GM19239 (cell line): ENCODE results near the gene TPSB2.
"Not testable (repeated sequence)": the region's sequence is repeated elsewhere in the genome, so short reads cannot be mapped to it uniquely, and the experiment has no call there.

ENCODE experiments used
- DNase-seq: peaks from one replicate; pipeline ENCODE4 v3.0.0; 2011; ENCODE audit warnings: low spot score; ENCODE audit not compliant: insufficient read length
- FAIRE-seq: peaks from 2 replicates; lab custom pipeline; 2011; peaks lifted over from hg19 to GRCh38; lab: Jason Lieb, UNC

TPSB2 gene

GRCh38 chr16:1230084-1230470 is at the start of gene TPSB2:
TSS of gene TPSB2 (minus strand) at chr16:1230184. CDS start at chr16:1229951, 233 bp downstream.
- not testable (repeated sequence) for FAIRE-seq

GRCh38 chr16:1279081-1279944 is 49.3 kb upstream of the TPSB2 start:
- FAIRE-seq (no peak), DNase-seq (no peak)

More at GRCh38 chr16:1230084-1230470, at the start of gene TPSB2:
- not testable (repeated sequence) for DNase-seq

DNA sequence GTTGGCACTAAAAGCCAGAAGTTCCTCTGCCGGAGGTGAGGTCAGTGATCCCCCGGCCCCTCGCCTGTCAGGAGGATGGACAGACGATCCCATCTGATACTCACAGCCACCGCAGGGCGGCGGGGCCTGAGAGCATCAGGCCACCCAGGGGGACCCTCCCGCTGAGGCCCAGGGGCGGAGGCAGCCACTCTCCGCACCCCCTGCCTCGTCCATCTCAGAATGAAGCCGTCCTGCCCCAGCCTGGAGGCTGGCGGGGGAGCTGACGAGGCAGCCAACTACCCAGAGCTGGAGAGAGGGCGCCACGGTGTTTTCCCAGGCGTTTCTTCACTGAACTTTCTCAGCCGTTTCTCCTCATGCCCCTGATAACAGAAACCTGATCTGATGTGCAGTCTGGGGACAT is 48.5 kb upstream of the TPSB2 start:
- FAIRE-seq (no peak), DNase-seq (no peak)

GRCh38 chr16:1277617-1278282 is 47.8 kb upstream of the TPSB2 start:
- FAIRE-seq (no peak), DNase-seq (no peak)

- DNase-seq (no peak), FAIRE-seq (no peak)
These were observed 47.2 kb upstream of the TPSB2 start for GRCh38 chr16:1277151-1277598.

DNA sequence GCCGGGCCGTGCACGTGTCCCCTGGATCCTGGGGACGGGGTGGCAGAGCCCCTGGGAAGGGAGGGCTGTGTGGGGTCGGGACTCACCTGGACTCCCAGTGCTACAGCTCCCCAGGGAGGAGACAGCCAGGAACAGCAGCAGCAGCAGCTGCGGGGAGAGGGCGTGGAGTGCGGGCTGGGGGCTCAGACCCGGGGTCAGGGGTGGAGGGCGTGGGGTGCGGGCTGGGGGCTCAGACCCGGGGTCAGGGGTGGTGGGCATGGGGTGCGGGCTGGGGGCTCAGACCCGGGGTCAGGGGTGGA is 46.5 kb upstream of the TPSB2 start:
- no peak for DNase-seq

DNA sequence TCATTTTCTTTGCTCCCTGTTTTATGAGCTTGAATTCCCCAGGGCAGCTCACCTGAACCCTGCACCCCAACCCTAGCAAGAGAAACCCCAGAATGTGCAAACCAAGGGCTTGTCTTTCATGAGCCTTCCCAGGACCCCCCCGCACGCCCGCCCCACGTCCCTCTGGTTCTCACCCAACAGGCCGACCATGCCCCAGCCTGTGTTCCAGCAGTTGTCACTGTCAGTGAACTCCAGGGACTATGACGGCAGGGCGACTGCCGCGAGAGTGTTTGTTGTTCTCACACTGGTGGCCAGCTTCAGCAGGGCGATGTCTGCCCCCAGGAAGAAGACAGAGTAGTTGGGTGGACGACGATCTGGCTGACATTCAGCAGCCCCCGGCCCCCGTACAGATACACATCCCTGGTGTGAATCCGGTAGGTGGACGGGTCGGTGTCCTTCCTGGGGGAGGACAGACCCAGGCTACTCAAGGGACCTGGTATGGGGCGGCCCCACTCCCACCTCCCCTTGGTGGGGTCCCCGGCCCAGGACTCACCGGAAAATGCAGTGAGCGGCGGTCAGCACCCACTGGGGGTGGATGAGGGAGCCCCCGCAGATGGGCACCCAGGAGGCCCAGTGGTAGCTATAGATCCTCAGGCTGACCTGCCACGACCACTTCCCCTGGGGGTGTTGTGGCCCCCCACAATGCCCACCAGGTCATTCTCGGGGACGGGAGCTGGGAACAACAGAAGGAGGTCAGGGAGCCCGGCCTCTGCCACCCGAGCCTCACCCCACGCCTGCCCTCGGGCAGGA is 46.0 kb upstream of the TPSB2 start:
- DNase-seq (no peak), FAIRE-seq (no peak)

More for the DNA sequence above, 46.5 kb upstream of the TPSB2 start:
- no peak for FAIRE-seq

DNA sequence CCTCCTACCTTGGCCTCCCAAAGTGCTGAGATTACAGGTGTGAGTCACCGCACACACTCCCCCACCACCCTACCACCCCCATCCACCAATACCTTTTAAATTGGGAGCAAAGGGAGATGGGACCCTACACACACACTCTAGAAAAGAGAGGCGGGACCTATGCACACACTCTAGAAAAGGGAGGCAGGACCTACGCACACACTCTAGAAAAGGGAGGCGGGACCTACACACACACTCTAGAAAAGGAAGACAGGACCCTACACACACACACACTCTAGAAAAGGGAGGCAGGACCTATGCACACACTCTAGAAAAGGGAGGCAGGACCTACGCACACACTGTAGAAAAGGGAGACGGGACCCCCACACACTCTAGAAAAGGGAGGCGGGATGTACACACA is 44.8 kb upstream of the TPSB2 start:
- FAIRE-seq (no peak), DNase-seq (no peak)

DNA sequence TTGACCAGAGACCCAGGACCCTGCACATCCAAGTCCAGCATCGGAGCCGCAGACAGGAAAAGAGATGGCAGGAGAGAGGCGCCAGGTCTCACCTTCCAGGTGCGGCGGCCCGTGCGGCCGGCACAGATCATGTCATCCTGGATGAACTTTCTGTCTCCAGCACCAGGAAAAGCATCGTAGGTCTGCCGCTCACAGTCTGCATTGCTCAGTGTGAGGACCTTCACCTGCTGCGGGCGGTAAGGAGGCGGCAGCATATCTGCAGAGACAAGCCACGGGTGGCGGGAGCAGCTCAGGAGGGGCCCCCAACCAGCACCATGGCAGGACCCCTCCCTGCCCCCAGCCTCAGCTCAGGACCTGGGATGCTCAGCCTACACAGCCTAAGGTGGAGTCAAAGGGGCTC is 43.8 kb upstream of the TPSB2 start:
- FAIRE-seq (no peak), DNase-seq (no peak)

- no peak for FAIRE-seq
- no peak for DNase-seq
These were observed 42.6 kb upstream of the TPSB2 start for GRCh38 chr16:1272453-1273198.

DNA sequence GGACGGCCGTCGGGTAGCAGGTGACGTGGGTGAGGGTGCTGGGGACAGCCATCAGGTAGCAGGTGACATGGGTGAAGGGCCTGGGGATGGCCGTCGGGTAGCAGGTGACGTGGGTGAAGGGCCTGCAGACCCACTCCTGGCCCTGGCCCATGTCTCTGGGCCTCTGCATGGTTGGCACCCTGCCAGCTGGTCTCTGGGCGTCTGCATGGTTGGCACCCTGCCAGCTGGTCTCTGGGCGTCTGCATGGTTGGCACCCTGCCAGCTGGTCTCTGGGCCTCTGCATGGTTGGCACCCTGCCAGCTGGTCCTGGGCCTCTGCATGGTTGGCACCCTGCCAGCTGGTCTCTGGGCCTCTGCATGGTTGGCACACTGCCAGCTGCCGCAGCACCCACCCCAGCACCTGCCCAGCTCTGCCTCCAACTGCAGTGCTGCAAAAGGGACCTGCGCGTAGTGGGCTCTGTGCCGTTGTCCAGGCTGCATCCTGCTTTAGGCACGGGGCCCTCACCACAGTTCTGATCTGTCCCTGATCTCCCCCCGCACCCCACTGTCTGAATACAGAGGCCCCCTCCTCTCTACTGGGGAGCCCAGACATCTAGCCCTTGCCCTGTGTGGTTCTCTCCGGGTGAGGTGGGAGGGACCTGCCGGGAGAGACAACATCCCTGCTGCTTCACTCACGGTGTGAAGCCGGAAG is 41.9 kb upstream of the TPSB2 start:
- not testable (repeated sequence) for DNase-seq, FAIRE-seq

- no peak for FAIRE-seq
- DNase-seq = no peak
These were observed 41.4 kb upstream of the TPSB2 start for GRCh38 chr16:1271380-1271723.

- FAIRE-seq, DNase-seq: not testable (repeated sequence)
These were observed 39.4 kb upstream of the TPSB2 start for GRCh38 chr16:1269418-1269817.

DNA sequence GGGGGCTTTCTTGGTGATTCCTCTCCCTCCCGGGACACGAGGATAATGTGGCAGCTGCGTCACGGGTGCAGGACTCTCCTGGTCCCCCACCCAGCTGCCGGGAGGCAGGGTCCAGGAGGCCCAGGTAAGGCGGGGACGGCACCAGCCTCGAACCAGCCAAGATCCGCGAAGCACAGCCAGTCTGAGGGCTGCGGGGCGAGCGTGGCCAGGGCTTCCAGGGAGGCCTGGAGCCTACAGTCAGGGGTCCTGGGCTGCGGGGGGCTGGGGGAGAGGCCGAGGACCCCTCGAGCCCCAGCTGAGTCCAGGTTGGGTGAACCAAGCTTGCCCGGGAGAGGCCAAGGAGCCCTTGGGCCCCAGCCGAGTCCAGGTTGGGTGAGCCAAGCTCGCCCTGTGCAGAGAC is 35.8 kb upstream of the TPSB2 start:
- DNase-seq (no peak), FAIRE-seq (no peak)

DNA sequence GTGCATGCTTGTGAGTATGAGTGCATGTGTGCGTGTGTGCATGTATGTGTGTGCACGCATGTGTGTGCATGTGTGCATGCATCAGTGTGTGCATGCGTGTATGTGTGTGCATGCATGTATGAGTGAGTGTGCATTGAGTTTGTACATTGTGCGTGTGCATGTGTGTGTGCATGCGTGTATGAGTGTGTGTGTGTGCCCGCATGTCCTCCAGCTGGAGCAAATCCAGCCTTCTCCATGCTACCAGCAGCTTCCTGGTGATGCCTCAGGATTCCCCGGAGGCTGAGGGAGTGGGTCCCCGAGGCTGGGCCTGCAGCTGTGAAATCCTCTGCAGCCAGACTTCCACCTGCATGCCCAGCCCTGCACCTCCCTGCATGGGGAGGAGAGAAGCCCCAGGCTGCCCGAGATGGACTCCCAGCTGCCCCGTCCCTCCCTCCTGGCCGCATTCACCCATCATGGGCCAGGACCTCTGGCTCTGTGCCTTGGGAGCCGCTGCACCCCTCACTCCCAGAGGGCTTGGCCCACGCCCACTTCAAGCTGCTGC is 35.2 kb upstream of the TPSB2 start:
- DNase-seq (no peak), FAIRE-seq (no peak)

GRCh38 chr16:1264345-1265089 is 34.5 kb upstream of the TPSB2 start:
- no peak for DNase-seq
- FAIRE-seq = no peak

- DNase-seq (no peak), FAIRE-seq (no peak)
These were observed 33.8 kb upstream of the TPSB2 start for GRCh38 chr16:1263591-1264344.

DNA sequence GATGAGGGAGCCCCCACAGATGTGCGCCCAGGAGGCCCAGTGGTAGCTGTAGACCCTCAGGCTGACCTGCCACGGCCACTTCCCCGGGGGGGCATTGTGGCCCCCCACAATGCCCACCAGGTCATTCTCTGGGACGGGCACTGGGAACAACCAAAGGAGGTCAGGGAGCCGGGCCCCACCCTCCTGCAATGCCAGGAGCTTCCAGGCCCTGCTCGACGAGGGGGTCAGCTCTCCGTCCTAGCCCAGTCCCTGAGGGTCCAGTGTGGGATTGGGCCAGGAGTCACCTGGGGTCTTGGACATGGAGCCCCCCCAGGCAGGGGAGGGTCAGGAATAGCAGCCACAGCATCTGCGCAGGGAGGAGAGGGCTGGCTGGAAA is 32.9 kb upstream of the TPSB2 start:
- DNase-seq (no peak), FAIRE-seq (no peak)
